Pulmonary artery endothelial cell (primary cell): Measurements from ENCODE around the gene RBM19. TPM values are rescaled to one million over a fixed set of nuclear protein-coding genes. Genes with fewer than 3 reads are reported as not detected.

ENCODE experiments used
- DNase-seq: peaks from one replicate; pipeline ENCODE4 v3.0.0-alpha.2; 2011; ENCODE audit warnings: low read depth, low spot score
- total RNA-seq: library from RNA; depleted of rRNA; stranded (reverse); fragments of >200 nt; gene quantifications from 2 replicates; pipeline ENCODE4 v1.2.3, GENCODE V29; 2014

RBM19 gene
- total RNA-seq, 1 donor from 2014 or later, result 21.4 TPM

DNA sequence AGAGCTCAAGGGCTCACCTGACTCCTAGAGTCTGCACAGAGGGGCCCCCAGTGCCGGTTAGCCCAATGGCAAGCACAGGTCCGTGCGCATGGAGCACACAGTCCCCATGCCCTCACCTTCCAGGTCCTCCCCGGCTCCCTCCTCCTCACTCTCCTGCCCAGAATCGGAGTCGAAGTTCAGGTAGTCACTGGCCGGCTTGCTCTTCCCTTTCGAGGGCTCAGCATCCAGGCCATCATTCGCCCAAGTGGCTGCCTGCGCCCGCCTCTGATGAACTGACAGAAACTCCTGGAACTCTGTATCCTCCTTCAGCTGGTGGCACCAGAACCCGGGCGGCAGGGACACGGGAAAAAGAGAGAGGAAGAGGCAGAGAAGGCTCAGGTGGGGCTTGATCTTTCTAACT, 7.0 kb downstream of the RBM19 start:
- no peak for DNase-seq

DNA sequence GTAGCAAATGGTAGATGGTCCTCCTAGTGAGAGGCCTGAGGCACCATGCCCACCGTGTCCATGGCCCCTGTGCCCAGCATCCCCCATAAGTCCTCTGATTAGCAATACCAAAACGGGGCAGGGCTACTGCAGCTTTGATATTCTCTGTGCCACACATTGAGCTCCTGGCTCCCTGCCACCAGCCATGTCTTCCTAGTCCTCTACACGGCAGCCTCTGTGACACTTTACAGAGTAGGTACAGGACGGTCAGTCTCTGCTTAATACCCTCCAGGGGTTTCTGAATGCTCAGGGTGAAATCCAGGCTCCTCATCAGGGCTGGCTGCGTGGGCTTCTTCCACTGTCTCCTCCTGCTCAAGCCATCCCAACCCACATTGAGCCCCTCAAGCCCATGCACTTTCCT, 8.0 kb downstream of the RBM19 start:
- DNase-seq, result no peak

DNA sequence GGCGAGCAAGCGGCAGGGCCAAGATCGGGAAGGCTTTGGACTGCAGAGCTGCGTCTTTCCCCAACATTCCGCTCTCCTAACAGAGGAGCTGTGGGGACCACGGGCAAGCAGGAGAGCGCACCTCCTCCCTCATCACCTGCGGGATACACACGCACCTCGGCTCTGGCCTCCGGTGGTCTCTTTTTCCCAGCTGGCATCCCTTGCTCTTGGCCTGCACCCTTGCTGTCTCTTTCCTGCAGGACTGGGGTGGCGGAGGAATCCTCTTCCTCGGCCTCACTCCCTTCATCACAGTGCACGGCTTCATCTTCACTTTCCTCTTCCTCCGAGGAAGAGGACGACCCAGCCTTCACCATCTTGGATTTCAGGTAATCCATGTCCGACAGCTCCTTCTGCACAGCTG, 8.5 kb downstream of the RBM19 start:
- DNase-seq, result no peak

DNA sequence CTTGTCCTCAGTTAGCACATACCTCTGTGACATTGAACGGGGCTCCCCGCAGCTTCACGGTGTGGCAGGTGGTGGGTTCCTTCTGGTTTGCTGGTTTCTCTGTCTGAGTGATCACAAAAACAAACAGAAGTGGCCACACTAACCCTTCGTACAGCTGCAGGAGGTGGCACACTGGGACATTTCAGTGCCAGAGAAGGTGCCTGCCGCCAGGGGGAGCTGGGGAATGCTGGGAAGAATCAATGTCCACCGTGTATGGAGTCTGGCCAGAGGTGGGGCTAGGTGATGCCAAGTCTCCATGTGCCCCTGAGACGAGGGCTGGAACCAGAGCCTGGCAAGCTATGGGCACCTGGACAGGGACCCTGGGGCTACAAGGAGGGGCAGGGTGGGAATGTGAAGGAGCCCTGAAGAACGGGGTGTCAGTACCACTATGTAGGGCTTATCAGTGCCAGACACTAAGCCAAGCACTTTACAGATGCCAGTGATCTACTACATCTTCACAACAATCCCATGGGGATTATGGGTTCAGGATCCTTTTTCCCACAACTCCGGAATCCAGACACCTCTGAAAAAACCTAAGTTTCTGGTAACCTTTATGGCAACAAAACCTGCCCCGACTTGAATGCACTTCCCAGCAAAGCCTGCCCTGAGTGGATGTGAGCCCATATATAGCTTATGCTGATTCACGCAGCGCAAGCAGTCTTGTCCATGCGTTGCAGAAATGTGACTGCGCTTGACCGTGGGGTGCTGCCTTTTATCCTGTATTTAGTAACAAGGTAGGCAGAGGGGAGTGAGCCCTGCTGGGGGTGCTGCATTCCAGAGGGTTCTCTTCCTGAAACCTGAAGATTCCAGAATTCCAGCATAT, 10.8 kb downstream of the RBM19 start:
- no peak for DNase-seq

DNA sequence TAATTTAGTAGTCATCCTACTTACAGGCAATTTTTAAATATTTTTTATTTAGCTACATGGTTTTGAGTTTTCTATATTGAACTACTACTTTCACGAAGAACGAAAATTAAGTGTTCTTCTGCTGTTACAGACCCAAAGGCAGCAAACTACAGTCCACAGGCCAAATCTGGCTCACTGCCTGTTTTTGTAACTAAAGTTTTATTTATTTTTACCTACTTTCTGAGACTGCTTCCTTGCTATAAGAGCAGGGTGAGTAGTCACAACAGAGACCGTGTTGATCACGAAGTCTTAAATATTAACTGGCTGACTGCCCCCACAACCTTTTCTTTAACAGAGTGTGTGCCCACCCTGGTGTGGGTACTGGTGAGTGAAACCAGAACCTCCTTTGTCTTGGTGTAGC, 11.6 kb downstream of the RBM19 start:
- DNase-seq, result no peak

DNA sequence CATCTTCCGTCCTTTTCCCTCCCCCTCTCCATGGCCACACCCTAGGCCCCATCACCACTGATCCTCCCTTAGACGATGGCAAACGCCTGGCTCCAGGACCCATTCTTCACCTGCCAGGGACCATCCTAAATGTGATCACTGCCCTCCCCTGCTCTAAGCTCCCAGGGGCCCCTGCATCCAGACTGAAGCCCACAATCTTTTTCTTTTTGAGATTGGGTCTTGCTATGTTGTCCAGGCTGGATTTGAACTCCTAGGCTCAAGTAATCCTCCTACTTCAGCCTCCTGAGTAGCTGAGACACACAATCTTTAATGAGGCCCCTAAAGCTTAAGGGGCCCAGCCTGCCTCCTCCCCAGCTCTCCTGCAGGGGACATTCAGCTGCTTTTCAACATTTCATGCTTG, 15.3 kb downstream of the RBM19 start:
- DNase-seq, result no peak

DNA sequence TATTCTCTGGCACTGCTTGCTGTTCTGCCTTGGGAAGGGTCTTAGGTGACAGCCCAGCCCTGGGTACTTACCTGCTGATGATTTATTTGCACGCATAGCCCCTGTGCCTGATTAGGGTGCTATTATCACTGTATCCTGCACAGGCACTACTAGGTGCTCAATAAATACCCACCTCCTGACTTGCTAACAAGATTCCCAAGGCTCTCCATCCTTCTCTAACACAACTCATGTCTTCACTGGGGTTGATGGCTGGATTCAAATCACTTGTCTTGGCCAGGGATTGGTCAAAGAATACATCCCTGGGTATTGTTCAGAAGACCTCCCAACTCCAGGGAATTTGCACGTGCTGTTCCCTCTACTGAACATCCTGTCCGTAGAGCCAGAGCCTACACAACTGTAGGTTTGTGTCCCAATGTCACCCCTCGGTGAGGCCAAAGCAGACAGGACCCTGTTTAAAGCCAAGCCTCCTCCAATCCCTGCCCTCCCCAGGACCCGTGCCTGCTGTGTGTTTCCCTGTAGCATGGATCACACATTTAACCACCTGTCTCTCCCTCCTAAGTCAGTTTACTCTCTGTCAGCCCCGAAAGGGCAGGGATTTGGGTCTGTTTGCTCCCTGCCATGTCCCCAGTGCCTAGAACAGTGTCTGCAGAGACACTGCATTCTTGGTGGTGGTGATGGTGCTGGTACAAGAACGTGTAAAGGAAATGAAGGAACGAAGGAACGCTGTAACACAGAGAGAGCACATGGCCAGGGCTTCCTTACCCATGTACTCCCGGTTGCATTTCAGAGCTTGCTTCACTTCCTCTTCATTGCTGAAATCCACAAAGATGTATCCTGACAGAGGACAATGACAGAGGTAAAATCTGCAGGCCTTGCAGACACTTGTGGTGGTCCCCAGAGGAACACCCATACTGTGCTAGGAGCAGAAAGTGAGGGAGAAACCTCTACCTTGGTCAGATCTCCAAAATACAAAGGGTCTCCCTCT, 16.5 kb downstream of the RBM19 start:
- DNase-seq, result no peak

DNA sequence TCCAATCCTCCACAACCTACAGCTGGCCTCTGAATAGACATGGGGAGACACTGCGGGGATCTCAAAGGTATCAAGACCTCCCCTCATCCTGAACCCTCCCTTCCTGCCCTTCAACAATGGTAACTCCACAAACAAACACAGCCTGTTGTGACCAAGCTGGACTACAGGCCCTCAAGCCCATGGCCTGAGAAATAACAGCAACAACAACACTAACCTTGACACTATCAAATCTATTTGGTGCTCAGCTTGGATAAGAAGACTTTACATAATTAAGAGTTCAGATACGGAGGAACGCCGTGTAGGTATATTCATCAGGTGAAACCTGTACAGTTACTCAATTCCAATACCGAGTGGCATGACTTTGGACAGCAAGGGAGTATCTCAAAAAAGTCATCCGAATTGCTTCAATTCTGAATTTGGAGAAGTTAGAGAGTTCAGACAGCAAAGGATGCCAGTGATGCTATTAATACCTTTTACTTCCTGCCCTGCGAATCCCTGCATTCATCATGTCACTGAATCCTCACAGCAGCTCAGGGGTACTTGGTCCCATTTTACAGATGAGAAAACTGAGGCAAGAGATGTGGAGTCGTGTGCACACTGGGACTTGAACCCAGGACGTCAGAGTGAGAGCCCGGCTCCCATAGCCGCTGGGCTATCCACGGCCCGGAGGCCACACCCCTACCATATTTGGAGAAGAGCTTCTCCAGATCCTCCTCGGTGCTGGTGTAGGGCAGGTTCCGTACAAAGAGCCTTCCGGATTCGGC, 17.8 kb downstream of the RBM19 start:
- no peak for DNase-seq

DNA sequence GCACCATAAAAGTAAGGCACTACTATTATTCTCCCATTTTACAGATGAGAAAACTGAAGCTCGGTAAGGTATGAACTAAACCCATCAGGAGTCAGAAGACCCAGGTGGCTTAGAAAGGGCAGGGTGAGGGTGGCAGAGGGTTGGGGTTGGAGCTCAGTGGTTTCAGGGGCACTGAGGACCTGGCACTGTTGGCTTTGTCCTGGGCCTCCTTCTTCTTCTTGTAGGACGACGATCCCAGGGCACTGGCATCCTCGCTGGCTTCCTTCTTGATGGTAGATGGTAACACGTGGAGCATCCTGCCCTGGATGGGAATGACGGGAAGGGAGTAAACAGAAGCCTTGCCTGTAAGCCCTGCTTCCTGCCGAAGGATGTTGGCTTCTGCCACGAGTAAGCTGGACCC, 19.9 kb downstream of the RBM19 start:
- DNase-seq, result no peak

DNA sequence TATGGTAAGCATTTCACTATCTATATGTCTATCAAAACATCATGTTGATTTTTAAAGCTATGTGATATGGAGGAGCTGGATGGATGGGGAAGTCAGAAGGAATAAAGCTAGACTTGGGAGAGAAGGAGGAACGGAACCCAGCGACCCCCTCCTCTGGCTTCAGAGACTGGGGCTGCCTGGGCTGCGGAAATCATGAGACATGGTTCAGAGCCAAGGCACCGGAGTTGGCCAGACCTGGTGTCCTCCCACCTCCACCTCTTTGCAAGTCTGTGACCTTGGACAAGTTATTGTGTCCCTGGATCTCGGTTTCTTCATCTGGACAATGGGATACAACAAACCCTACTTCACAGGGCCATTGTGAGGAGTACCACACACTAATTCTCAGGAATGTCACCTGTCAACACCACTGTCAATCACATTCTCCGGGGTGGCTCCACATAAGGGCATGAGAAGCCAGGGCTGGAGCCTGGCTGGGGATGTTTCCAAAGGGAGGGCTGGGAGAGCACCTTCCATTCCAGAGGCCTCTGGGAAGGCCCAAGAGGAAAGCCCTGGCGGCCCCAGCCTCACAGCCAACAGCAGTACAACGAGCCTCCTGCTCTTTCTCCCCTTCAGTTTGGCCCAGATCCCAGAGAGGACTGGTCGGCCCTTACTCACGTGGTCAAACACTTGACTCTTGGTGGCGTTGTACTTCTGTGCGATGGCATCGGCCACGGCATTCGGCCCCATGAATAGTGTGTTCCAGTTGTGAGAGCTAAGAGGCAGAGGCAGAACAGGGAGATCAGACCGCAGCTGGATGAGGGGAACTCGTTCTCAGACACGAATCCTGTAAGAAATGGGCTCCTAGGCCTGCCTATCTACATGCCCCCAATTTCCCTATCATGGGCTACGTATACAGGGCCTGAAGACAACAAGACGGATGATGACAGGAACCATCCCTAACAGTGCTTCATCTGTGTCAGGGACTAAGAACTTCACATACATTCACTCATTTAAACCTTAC, 20.7 kb downstream of the RBM19 start:
- DNase-seq, result no peak

DNA sequence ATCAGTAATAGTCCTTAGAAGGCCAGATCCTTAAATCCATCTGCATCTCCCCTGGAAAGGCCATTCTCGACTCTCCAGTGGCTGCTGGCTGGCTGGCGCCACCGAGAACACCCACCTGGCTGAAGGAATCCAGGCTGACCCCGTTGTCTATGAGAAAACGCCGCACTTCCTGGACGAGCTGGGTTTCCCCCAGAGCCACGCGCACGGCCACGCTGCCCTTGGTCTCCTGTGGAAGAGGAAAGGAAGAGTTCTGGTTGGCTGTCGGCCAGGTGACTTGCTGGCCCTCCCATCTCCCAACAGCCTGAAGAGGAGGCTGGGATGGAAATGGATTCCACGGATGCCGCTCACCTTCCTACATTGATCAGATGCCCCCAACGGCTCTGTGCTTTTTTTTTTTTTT, 23.9 kb downstream of the RBM19 start:
- DNase-seq, result no peak

DNA sequence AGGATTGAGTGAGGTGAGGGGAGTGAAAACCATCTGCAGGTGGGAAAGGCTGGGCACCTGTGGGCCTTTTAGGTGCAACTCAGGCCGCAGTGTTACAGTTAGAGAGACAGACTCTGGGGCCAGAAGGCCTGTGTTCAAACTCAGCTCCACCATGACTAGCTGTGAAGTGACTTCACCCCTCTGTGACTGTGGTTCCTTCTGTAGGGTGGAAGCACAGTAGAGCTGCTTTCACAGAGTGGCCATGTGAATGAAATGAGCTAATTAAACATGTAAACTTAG, 25.0 kb downstream of the RBM19 start:
- DNase-seq, result no peak

DNA sequence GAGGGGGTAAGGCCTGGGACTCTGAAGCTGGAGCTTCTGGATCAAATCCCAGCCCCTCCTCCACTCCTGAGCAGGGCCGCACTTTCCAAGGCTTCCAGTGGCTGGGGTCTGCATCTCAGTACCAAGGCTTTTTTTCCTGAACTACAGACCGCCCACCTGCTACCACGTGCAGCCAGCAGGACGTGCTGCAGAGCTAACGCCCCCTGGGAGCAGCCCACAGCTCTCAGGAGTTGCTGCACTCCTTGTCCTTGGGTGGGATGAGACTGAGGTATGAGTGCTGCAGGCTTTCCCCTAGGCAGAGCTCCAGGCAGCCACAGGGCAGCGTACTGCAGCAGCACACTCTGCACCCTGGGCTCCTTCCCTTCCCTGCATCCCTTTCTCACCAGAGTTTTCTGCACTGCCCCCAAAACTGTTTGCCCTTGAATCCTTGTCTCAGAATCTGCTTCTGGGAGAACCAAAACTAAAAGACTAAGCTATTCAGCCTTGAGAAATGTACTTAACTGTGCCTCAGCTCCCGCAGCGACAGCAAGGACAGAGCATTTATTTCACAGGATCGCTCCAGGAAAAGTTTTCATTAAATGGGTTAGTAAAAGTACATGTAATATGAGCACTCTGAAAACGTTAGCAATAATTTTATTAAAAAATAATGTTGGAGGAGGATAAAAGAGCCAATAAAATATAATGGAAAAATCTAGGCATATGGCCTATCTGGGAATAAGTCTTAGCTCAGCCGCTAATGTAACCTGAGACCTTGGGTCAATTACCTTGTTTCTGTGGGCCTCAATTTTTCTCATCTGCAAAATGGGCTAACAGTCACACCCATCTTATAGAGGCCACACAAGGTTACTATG, 25.5 kb downstream of the RBM19 start:
- no peak for DNase-seq

DNA sequence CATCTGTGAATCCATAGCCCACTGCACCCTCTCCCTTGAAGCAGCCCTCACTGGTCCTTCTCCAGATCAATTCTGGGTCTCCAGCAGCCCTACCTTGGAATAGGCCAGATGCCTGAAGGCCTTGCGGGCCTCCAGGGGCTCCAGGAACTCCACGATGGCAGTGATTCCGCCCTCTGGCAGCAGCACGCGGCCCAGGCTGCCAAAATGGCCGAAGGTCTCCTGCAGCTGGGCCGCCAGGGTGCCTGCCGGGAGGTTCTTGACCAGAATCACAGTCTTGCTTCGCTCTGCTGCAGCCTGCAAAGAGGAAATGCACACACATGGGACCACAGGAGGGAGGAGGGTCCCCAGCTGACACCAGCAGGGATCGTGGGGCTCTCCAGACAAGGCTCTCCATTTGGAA, 26.3 kb downstream of the RBM19 start:
- DNase-seq, result no peak

DNA sequence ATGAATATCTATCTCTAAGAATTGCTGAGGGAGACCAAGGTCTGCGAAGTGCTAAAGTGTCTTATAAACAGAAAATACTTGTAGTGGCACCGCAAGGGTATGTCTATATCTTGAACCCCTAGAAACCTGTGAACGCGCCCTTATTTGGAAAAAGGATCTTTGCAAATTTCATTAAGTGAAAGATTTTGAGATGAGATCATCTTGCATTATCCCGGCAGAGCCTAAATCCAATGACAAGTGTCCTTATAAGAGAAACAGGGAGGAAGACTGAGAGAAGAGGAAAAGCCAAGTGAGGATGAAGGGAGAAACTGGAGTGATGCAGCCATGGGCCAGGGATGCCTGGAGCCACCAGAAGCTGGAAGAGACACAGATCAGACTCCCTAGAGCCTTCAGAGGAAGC, 27.7 kb downstream of the RBM19 start:
- no peak for DNase-seq

DNA sequence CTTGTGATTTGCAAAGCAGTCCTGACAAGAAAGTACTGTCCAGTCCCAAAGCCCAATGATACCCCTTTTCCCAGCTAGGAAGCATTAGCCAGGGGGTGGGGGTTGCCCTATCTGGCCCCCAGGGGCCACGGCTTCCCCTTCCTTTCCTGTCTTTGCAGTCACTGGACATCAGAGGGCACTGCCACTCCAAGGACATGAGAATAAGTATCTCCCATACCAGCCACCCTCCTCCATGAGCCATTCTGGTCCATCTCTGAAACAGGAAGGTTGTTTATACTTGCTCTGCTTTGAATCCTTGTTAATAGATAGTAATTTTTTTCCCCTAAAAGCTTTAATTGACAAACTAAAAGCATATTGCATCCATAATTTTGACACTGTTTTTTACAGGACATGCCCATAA, 29.7 kb downstream of the RBM19 start:
- no peak for DNase-seq

DNA sequence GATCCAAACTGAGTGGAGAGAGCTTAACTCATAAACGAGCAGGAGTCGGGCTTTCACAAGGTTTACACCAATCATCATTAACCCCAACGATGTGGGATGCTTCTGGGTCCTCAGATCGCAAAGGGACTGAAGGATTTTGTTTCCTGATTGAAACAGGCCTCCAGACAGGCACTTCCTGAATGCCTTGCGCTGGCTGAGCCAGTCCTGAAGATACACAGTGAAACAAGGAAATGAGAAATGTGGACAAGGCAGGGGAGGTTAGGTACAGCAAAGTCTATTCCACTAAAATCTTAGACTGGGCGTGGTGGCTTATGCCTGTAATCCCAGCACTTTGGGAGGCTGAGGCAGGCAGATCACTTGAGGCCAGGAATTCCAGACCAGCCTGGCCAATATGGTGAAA, 30.7 kb downstream of the RBM19 start:
- DNase-seq, result no peak

DNA sequence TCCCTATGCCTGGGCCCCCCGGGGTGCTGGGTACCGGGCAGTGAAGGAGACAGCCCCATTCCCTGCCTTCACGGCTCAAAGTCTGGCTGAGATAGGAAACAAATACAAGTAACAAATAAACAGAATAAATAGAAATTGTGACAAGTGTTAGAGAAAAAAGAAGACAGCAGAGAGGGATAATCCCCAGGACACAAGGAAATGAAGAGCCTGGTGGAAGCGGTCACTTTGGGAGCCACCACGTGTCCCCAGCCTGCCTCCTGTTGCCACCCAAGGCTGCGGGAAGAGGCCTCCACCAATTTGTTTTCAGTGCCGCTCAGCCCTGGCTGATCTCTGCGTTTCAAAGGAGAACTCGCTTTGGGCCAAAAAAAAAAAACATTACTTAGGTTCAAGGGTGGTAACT, 31.2 kb downstream of the RBM19 start:
- DNase-seq, result no peak

DNA sequence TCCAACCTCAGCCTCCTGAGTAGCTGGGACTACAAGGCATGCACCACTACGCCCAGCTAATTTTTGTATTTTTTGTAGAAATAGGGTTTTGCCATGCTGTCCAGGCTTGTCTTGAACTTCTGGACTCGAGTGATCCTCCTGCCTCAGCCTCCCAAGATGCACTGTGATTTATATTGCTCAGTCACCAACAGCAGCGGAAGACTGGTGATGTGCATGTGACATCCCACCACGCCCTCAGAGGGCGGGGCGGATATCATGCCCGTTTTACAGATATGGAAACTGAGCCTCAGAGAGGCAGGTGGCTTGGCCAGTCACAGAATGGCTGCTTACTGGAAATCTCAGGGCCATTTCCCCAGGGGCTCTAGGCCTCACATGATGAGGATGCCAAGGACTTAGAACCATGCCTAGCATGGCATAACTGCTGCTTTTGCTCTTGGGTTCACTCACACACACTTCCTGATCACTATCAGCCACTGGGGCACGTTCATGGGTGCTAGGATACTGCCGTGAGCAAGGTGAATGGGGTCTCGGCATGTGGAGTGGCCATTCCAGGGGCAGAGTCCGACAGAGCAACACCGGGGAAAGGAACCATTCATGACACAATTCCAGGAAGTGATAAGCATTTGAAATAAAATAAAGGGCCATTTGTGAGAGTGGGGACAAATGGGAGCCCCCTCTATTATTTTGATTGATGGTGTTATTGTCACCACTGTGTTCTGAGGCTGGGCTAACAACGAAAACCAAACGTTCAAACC, 31.9 kb downstream of the RBM19 start:
- DNase-seq, result no peak
